ENCODE data around the gene ARCN1.
"Not testable (repeated sequence)": the region's sequence is repeated elsewhere in the genome, so short reads cannot be mapped to it uniquely, and the experiment has no call there.

ARCN1 gene

DNA sequence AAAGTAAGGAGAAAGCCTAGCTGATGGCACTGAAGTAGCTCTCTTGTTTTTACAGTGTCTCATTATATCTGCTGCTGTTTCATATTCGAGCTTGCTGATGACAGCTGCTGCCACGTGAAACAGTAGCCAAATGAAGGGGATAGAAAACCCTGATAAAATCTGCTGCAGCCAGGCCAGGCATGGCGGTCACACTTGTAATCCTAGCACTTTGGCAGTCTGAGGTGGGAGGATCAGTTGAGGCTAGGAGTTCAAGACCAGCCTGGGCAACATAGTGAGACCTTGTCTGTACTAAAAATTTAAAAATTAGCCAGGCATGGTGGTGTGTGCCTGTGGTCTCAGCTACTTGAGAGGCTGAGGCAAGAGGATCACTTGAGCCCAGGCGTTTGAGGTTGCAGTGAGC, 19.9 kb upstream of the ARCN1 start:
- H3K4me3 Mint-ChIP-seq = no peak overlapping the region
- H3K9me3 Mint-ChIP-seq = no peaks in the 10 kb centered on the region
- no peak overlapping the region for H3K27ac Mint-ChIP-seq
- no peaks in the 10 kb centered on the region for H3K27me3 Mint-ChIP-seq (ENCODE audit: low read depth, poor library complexity)
- no peak for DNase-seq
- no peaks in the 10 kb centered on the region for H3K4me1 Mint-ChIP-seq
- peaks cover 70% of the 10 kb centered on the region for H3K36me3 Mint-ChIP-seq (ENCODE audit: low read depth)
- TF ChIP-seq, protein P1, sequence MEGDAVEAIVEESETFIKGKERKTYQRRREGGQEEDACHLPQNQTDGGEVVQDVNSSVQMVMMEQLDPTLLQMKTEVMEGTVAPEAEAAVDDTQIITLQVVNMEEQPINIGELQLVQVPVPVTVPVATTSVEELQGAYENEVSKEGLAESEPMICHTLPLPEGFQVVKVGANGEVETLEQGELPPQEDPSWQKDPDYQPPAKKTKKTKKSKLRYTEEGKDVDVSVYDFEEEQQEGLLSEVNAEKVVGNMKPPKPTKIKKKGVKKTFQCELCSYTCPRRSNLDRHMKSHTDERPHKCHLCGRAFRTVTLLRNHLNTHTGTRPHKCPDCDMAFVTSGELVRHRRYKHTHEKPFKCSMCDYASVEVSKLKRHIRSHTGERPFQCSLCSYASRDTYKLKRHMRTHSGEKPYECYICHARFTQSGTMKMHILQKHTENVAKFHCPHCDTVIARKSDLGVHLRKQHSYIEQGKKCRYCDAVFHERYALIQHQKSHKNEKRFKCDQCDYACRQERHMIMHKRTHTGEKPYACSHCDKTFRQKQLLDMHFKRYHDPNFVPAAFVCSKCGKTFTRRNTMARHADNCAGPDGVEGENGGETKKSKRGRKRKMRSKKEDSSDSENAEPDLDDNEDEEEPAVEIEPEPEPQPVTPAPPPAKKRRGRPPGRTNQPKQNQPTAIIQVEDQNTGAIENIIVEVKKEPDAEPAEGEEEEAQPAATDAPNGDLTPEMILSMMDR (IDR thresholded peaks at IDR 0.05) = no peak

DNA sequence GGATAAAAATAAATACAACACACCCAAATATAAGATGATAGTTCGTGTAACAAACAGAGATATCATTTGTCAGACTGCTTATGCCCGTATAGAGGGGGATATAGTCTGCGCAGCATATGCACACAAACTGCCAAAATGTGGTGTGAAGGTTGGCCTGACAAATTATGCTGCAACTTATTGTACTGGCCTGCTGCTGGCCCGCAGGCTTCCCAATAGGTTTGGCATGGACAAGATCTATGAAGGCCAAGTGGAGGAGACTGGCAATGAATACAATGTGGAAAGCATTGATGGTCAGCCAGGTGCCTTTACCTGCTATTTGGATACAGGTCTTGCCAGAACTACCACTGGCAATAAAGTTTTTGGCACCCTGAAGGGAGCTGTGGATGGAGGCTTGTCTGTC, 11.4 kb upstream of the ARCN1 start:
- Mint-ChIP-seq H3K4me1 (peaks cover 17% of the 10 kb centered on the region), H3K9me3 (no peaks in the 10 kb centered on the region), H3K4me3 (no peak overlapping the region), H3K27me3 (ENCODE audit: low read depth, poor library complexity) (no peaks in the 10 kb centered on the region), H3K36me3 (ENCODE audit: low read depth) (peaks cover 33% of the 10 kb centered on the region), H3K27ac (no peak overlapping the region)
- TF ChIP-seq, protein P1 (IDR thresholded peaks at IDR 0.05) = no peak
- DNase-seq = no peak

DNA sequence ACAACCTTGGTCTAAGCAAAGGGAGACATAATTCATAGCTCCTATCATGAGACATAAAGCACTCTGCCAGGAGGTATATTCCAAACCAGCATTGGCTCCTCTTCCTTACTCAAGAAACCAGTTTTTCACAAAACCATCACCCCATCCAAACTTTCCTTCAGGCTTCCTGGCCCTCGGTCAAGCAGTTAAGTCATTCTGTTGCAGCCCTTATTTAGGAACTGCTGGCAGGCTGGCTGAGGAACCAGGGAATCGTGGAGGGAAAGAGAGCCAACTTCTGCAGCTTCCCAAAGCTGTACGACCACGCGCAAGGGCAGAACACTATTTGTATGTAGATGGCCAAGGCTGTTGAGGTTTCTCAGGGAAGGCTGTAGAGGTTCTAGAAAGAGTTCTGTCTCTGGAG, 7.2 kb upstream of the ARCN1 start:
- H3K27me3 Mint-ChIP-seq (ENCODE audit: low read depth, poor library complexity) = no peaks in the 10 kb centered on the region

DNA sequence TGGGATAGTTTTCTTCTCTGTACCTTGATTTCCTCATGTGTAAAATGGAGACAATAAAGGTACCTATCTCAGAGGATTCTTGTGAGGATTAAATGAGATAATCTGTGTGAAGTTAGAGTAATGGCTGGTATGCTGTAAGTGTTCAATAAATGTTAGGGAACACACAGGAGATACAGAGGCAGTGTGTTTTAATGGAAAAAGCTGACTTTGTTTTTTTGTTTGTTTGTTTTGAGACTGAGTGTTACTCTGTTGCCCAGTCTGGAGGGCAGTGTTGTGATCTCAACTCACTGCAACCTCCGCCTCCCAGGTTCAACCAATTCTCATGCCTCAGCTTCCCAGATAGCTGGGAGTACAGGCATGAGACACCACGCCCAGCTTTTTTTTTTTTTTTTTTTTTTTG, 2.5 kb upstream of the ARCN1 start:
- H3K27me3 Mint-ChIP-seq (ENCODE audit: low read depth, poor library complexity) = no peaks in the 10 kb centered on the region
- H3K4me3 Mint-ChIP-seq = no peak overlapping the region
- no peak overlapping the region for H3K27ac Mint-ChIP-seq

More for the DNA sequence above, 7.2 kb upstream of the ARCN1 start:
- H3K4me3 Mint-ChIP-seq = peak overlapping the region; percentile 95
- no peaks in the 10 kb centered on the region for H3K9me3 Mint-ChIP-seq
- TF ChIP-seq, protein P1 (IDR thresholded peaks at IDR 0.05) = no peak
- no peak for DNase-seq
- no peak overlapping the region for H3K27ac Mint-ChIP-seq
- peaks cover 19% of the 10 kb centered on the region for H3K4me1 Mint-ChIP-seq
- H3K36me3 Mint-ChIP-seq (ENCODE audit: low read depth) = peaks cover 11% of the 10 kb centered on the region

DNA sequence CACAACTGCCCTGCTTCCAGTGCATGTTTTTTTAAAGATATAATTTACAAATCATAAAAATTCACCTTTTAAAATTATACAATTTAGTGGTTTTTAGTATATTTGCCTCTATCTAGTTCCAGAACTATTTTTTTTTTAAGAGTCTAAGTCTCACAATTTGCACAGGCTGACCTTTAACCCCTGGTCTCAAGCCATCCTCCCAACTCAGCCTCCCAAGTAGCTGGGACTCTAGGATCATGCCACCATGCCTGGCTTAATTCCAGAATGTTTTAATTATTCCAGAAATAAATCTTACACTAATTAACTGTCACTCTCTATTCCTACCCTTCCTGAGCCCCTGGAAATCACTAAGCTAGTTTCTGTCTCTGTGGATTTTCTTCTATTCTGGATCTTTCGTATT, 1.4 kb upstream of the ARCN1 start:
- TF ChIP-seq, protein P1 (IDR thresholded peaks at IDR 0.05) = no peak
- Mint-ChIP-seq H3K27ac (no peak overlapping the region), H3K36me3 (ENCODE audit: low read depth) (no peaks in the 10 kb centered on the region), H3K4me1 (peaks cover 33% of the 10 kb centered on the region), H3K27me3 (ENCODE audit: low read depth, poor library complexity) (no peaks in the 10 kb centered on the region), H3K4me3 (no peak overlapping the region), H3K9me3 (no peaks in the 10 kb centered on the region)
- DNase-seq = no peak

More for the DNA sequence above, 2.5 kb upstream of the ARCN1 start:
- H3K4me1 Mint-ChIP-seq = peaks cover 32% of the 10 kb centered on the region
- no peaks in the 10 kb centered on the region for H3K9me3 Mint-ChIP-seq
- TF ChIP-seq, protein P1 (IDR thresholded peaks at IDR 0.05) = no peak
- DNase-seq = no peak
- no peaks in the 10 kb centered on the region for H3K36me3 Mint-ChIP-seq (ENCODE audit: low read depth)

DNA sequence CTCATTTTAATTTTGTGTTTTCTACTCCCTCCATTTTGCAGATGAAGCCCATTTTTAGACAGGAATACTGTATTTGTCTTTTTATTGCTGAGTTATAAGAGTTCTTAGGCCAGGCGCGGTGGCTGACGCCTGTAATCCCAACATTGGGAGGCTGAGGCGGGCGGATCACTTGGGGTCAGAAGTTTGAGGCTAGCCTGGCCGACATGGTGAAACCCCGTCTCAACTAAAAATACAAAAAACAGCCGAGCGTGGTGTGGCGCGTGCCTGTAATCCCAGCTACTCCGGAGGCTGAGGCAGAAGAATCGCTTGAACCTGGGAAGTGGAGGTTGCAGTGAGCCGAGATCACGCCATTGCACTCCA, 528 bp upstream of the ARCN1 start:
- H3K27me3 Mint-ChIP-seq (ENCODE audit: low read depth, poor library complexity); H3K9me3 Mint-ChIP-seq; DNase-seq; H3K36me3 Mint-ChIP-seq (ENCODE audit: low read depth): not testable (repeated sequence)
- H3K27ac Mint-ChIP-seq = peak overlapping the region; percentile 57
- H3K4me1 Mint-ChIP-seq = peaks cover 35% of the 10 kb centered on the region
- H3K4me3 Mint-ChIP-seq = peak overlapping the region; percentile 98

Measured in nephron progenitor cell (in vitro differentiated cells).